ENCODE results near the gene MIA2. TPM values are rescaled to one million over a fixed set of nuclear protein-coding genes. Genes with fewer than 3 reads are reported as not detected.
"Not testable (repeated sequence)": the region's sequence is repeated elsewhere in the genome, so short reads cannot be mapped to it uniquely, and the experiment has no call there.

The MIA2 gene
- polyA plus RNA-seq, 1 donor: 231 TPM

DNA sequence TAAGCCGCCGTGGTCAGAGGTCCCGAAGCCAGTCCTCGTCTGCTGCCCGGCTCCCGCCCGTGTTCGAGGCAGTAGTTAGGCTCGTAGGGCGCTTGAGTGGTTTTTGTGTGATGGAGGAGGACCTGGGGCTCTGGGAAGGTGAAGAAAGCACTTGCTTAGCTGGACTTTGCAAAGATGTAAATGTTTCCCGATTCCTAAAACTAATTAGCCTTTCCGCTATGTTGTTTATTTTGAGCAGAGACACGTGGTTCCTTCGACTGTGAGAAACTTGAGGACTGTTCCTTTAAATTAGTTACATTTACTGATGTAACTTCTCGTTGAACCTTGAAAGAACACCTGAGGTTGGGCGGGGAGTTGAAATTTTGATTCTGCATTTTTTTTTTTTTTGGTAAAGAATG, 33.9 kb downstream of the MIA2 start:
- no peak for DNase-seq
- H3K4me1 ChIP-seq (ENCODE audit: control insufficient read depth, insufficient read depth, low read length): peaks cover 12% of the 10 kb centered on the region
- no peaks in the 10 kb centered on the region for H3K27me3 ChIP-seq (ENCODE audit: control insufficient read depth, insufficient read depth, low read length)
- 7% methylated on average over 4 of the region's 16 CpGs for WGBS (ENCODE audit: insufficient coverage, low lambda C conversion rate)
- H3K9me3 ChIP-seq (ENCODE audit: control insufficient read depth, low read depth, low read length): no peaks in the 10 kb centered on the region
- H3K4me3 ChIP-seq (ENCODE audit: low read length): peak overlapping the region; percentile 76
- H3K36me3 ChIP-seq (ENCODE audit: control insufficient read depth, insufficient read depth, low read length): no peaks in the 10 kb centered on the region
- H3K27ac ChIP-seq (ENCODE audit: low read length): peak overlapping the region; percentile 96

DNA sequence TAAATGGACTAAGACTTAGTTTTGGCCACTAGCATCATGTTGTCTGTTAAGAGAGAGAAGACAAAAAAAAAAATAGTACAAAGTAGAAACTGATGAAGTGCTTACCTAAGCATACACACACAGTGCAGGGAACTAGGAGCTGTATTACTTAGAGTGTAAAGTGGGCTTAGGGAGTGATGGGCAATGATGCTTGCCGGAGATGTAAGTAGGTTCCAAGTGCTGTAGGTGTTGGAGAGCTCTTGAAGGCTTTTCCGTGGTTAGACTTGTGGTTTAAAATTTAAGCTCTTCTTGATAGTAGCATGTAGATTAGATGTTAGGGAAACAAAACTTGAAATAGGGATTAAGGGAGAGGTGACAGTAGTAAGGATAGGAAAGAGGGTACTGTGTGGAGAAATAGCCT, 34.7 kb downstream of the MIA2 start:
- Histone ChIP-seq H3K9me3 (ENCODE audit: control insufficient read depth, low read depth, low read length) (no peaks in the 10 kb centered on the region), H3K27me3 (ENCODE audit: control insufficient read depth, insufficient read depth, low read length) (no peaks in the 10 kb centered on the region), H3K27ac (ENCODE audit: low read length) (peak overlapping the region; percentile 8), H3K4me1 (ENCODE audit: control insufficient read depth, insufficient read depth, low read length) (peaks cover 12% of the 10 kb centered on the region), H3K4me3 (ENCODE audit: low read length) (peak overlapping the region; percentile 76), H3K36me3 (ENCODE audit: control insufficient read depth, insufficient read depth, low read length) (peaks cover 3% of the 10 kb centered on the region)
- DNase-seq: peak in 1 of 2 donors; percentile 12
- no CpG with 5 or more reads among the region's 2 CpGs for WGBS (ENCODE audit: insufficient coverage, low lambda C conversion rate)

DNA sequence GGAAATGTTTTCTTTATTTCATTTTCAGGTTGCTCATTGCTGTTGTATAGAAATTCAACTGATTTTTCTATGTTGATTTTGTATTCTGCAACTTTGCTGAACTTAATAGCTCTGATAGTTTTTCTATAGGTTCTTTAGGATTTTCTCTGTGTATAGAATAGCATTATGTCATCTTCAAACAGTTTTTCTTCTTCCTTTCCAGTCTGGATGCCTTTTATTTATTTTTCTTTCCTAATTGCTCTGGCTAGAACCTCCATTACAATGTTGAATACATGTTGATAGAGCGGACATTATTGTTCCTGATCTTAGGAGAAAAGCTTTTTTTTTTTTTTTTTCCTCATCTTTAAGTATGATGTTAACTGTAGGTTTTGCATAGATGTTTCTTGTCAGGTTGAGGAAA, 39.2 kb downstream of the MIA2 start:
- Histone ChIP-seq H3K9me3 (ENCODE audit: control insufficient read depth, low read depth, low read length) (no peaks in the 10 kb centered on the region), H3K27ac (ENCODE audit: low read length) (no peak overlapping the region), H3K4me3 (ENCODE audit: low read length) (no peak overlapping the region), H3K36me3 (ENCODE audit: control insufficient read depth, insufficient read depth, low read length) (peaks cover 8% of the 10 kb centered on the region), H3K27me3 (ENCODE audit: control insufficient read depth, insufficient read depth, low read length) (no peaks in the 10 kb centered on the region), H3K4me1 (ENCODE audit: control insufficient read depth, insufficient read depth, low read length) (peaks cover 4% of the 10 kb centered on the region)
- WGBS (ENCODE audit: insufficient coverage, low lambda C conversion rate): 100% methylated on average over 1 of the region's 1 CpG
- no peak for DNase-seq

DNA sequence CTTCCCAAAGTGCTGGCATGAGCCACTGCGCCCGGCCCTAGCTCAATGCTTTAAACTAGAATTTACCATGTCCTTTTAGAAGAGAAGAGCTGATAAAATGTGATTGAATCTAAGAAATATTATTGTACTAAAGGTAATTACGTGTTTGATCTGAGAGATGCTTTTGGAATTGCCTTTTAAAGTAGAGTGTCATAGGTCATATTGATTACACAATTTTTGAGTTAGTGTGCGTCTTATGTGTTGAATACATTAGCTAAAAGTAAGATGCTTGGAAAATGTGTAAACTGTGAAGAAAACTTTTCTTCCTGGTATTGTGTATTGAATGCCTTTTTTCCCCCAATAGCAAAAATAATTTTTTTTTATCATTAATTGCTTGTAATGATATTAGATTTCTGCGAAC, 41.7 kb downstream of the MIA2 start:
- no peak for DNase-seq
- Histone ChIP-seq H3K27ac (ENCODE audit: low read length) (no peak overlapping the region), H3K4me3 (ENCODE audit: low read length) (no peak overlapping the region), H3K4me1 (ENCODE audit: control insufficient read depth, insufficient read depth, low read length) (no peaks in the 10 kb centered on the region), H3K27me3 (ENCODE audit: control insufficient read depth, insufficient read depth, low read length) (no peaks in the 10 kb centered on the region), H3K9me3 (ENCODE audit: control insufficient read depth, low read depth, low read length) (no peaks in the 10 kb centered on the region), H3K36me3 (ENCODE audit: control insufficient read depth, insufficient read depth, low read length) (peaks cover 19% of the 10 kb centered on the region)
- no CpG with 5 or more reads among the region's 5 CpGs for WGBS (ENCODE audit: insufficient coverage, low lambda C conversion rate)

DNA sequence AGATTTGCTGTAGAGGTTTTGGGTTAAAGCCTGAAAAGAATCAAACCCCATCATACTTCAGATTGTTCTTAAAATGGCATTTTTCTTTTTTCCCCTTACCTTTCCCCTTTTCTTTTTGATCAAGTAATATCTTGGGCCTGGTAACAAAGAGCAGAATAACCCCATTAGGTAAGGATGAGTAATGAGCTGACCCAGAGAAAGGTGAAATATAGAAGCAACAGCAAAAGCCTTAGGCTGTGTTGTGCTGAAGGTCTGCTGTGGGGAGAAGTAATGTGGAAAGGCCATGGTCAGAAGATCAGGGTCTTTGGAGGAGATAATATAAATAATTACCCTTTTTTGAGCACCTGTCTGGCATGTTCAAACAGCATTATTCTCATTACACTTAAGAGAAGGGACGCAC, 42.3 kb downstream of the MIA2 start:
- H3K36me3 ChIP-seq (ENCODE audit: control insufficient read depth, insufficient read depth, low read length): peaks cover 23% of the 10 kb centered on the region
- H3K4me1 ChIP-seq (ENCODE audit: control insufficient read depth, insufficient read depth, low read length): no peaks in the 10 kb centered on the region
- no peaks in the 10 kb centered on the region for H3K9me3 ChIP-seq (ENCODE audit: control insufficient read depth, low read depth, low read length)
- no CpG with 5 or more reads among the region's 1 CpG for WGBS (ENCODE audit: insufficient coverage, low lambda C conversion rate)
- no peak overlapping the region for H3K27ac ChIP-seq (ENCODE audit: low read length)
- no peak overlapping the region for H3K4me3 ChIP-seq (ENCODE audit: low read length)
- no peaks in the 10 kb centered on the region for H3K27me3 ChIP-seq (ENCODE audit: control insufficient read depth, insufficient read depth, low read length)
- no peak for DNase-seq

DNA sequence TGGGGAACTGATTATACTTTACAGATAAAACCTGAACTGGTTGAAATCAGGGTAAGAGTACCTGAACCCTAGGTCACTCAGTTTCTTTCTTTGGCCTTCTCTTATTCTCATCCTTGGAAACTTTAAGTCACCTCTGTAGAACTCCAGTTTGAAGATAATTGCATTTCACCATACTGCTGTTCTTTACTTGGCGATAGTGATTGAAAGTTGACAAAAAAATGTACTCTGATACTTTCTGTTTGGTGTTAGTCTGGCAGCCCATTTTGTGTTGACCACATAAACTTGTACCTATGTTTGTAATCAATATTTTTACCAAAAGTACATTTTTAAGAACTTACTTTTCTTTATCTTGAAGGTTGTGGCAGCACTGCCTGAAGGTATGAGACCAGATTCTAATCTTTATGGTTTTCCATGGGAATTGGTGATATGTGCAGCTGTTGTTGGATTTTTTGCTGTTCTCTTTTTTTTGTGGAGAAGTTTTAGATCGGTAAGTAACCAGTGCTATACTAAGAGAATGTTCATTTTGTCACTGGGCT, 42.9 kb downstream of the MIA2 start:
- no peak overlapping the region for H3K27ac ChIP-seq (ENCODE audit: low read length)
- H3K4me1 ChIP-seq (ENCODE audit: control insufficient read depth, insufficient read depth, low read length): no peaks in the 10 kb centered on the region
- H3K36me3 ChIP-seq (ENCODE audit: control insufficient read depth, insufficient read depth, low read length): peaks cover 27% of the 10 kb centered on the region
- DNase-seq: no peak
- WGBS (ENCODE audit: insufficient coverage, low lambda C conversion rate): no CpG with 5 or more reads among the region's 2 CpGs
- H3K4me3 ChIP-seq (ENCODE audit: low read length): no peak overlapping the region
- H3K27me3 ChIP-seq (ENCODE audit: control insufficient read depth, insufficient read depth, low read length): no peaks in the 10 kb centered on the region
- H3K9me3 ChIP-seq (ENCODE audit: control insufficient read depth, low read depth, low read length): no peaks in the 10 kb centered on the region

DNA sequence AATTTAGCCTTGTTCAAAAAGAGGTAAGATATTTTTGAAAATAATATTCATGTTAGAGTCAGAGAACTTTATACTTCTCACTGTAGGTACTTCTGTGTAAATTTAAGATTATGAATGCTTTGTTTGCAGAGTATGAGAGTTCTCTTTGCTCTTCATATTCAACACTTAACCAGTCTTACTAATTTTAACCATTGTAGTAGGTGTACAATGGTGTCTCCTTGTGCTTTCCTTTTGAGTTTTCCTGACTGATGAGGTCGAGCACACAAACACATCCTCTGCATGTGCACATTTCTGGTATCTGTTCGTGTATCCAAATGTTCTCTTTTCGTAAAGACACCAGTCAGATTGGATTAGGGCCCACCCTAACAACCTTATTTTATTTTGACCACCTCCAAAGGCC, 45.8 kb downstream of the MIA2 start:
- Histone ChIP-seq H3K36me3 (ENCODE audit: control insufficient read depth, insufficient read depth, low read length) (peaks cover 36% of the 10 kb centered on the region), H3K4me3 (ENCODE audit: low read length) (no peak overlapping the region), H3K9me3 (ENCODE audit: control insufficient read depth, low read depth, low read length) (no peaks in the 10 kb centered on the region), H3K27ac (ENCODE audit: low read length) (no peak overlapping the region), H3K4me1 (ENCODE audit: control insufficient read depth, insufficient read depth, low read length) (no peaks in the 10 kb centered on the region), H3K27me3 (ENCODE audit: control insufficient read depth, insufficient read depth, low read length) (no peaks in the 10 kb centered on the region)
- WGBS (ENCODE audit: insufficient coverage, low lambda C conversion rate): no CpG with 5 or more reads among the region's 3 CpGs
- no peak for DNase-seq

DNA sequence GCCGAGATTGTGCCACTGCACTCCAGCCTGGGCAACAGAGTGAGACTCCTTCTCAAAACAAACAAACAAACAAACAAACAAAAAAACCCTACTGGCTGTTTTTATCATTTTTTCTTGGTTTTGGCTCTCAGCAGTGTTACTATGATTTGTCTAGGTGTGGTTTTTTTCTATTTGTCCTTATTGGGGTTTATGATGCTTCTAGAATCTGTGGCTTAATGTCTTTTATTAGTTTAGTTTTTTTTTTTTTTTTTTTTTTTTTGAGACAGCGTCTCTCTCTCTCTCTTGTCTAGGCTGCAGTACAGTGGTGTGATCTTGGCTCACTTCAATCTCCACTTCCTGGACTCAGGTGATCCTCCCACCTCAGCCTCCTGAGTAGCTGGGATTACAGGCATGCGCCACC, 47.0 kb downstream of the MIA2 start:
- not testable (repeated sequence) for H3K4me3 ChIP-seq (ENCODE audit: low read length); H3K4me1 ChIP-seq (ENCODE audit: control insufficient read depth, insufficient read depth, low read length); H3K27me3 ChIP-seq (ENCODE audit: control insufficient read depth, insufficient read depth, low read length); H3K9me3 ChIP-seq (ENCODE audit: control insufficient read depth, low read depth, low read length); H3K27ac ChIP-seq (ENCODE audit: low read length); DNase-seq
- peaks cover 36% of the 10 kb centered on the region for H3K36me3 ChIP-seq (ENCODE audit: control insufficient read depth, insufficient read depth, low read length)
- no CpG with 5 or more reads among the region's 3 CpGs for WGBS (ENCODE audit: insufficient coverage, low lambda C conversion rate)

DNA sequence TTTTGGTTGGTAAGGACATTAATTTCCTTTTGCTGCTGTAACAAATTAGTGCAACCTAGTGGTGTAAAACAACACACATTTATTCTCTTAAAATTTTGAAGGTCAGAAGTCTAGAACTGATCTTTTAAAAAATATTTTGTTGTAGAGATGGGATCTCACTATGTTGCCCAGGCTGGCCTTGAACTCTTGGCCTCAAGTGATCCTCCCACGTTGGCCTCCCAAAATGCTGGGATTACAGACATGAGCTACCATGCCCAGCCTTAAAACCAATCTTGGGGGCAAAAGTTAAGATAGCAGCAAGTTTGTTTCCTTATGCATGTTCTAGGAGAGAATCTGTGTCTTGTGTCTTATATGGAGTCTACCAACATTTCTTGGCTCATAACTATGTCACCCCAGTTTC, 55.8 kb downstream of the MIA2 start:
- WGBS (ENCODE audit: insufficient coverage, low lambda C conversion rate): no CpG with 5 or more reads among the region's 1 CpG
- Histone ChIP-seq H3K27me3 (ENCODE audit: control insufficient read depth, insufficient read depth, low read length) (no peaks in the 10 kb centered on the region), H3K27ac (ENCODE audit: low read length) (no peak overlapping the region), H3K4me1 (ENCODE audit: control insufficient read depth, insufficient read depth, low read length) (peaks cover 5% of the 10 kb centered on the region), H3K9me3 (ENCODE audit: control insufficient read depth, low read depth, low read length) (peaks cover 10% of the 10 kb centered on the region), H3K4me3 (ENCODE audit: low read length) (no peak overlapping the region), H3K36me3 (ENCODE audit: control insufficient read depth, insufficient read depth, low read length) (peaks cover 45% of the 10 kb centered on the region)
- DNase-seq: no peak

DNA sequence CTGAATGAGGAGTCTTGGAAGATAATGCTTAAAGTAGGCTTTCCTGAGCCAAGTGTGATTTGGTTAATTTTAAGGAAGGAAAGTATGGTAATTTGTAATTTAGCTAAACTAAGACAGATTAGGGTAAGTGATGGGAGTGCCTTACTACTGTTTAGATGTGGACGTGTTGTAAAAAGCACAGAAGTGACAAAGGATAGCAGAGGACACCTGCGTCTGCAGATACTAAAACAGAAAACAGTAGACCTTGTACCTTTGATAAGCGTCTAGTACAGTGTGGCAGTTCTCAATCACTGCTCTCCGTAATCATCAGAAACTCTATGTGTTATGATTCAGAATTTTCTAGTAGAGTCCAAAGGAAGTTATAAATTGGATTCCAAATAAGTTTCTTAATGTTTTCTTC, 58.0 kb downstream of the MIA2 start:
- peaks cover 57% of the 10 kb centered on the region for H3K36me3 ChIP-seq (ENCODE audit: control insufficient read depth, insufficient read depth, low read length)
- 11% methylated on average over 3 of the region's 4 CpGs for WGBS (ENCODE audit: insufficient coverage, low lambda C conversion rate)
- no peaks in the 10 kb centered on the region for H3K27me3 ChIP-seq (ENCODE audit: control insufficient read depth, insufficient read depth, low read length)
- H3K27ac ChIP-seq (ENCODE audit: low read length): peak overlapping the region; percentile 62
- DNase-seq: peak; percentile 44 to 81
- H3K4me1 ChIP-seq (ENCODE audit: control insufficient read depth, insufficient read depth, low read length): peaks cover 5% of the 10 kb centered on the region
- peaks cover 1% of the 10 kb centered on the region for H3K9me3 ChIP-seq (ENCODE audit: control insufficient read depth, low read depth, low read length)
- H3K4me3 ChIP-seq (ENCODE audit: low read length): no peak overlapping the region

DNA sequence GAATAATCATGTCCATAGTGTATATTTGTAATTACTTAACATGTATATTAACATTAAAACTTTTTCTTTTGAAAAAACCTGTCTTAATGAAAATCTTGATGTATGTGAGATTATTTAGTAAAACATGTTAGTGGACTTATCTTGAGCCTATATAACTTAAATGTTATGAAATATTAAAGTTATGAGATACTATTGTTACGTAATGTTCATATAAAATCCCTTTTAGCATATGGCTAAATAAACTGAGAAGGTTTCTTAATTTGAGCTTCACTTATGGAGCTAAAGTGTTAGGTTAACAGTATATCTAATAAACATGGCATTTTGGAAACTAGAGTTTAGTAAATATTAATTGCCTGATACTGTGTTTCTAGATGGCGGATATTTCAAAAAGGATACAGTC, 59.9 kb downstream of the MIA2 start:
- Histone ChIP-seq H3K27ac (ENCODE audit: low read length) (no peak overlapping the region), H3K27me3 (ENCODE audit: control insufficient read depth, insufficient read depth, low read length) (no peaks in the 10 kb centered on the region), H3K36me3 (ENCODE audit: control insufficient read depth, insufficient read depth, low read length) (peaks cover 57% of the 10 kb centered on the region), H3K4me1 (ENCODE audit: control insufficient read depth, insufficient read depth, low read length) (peaks cover 5% of the 10 kb centered on the region), H3K4me3 (ENCODE audit: low read length) (no peak overlapping the region), H3K9me3 (ENCODE audit: control insufficient read depth, low read depth, low read length) (no peaks in the 10 kb centered on the region)
- DNase-seq: no peak
- WGBS (ENCODE audit: insufficient coverage, low lambda C conversion rate): 60% methylated on average over 1 of the region's 2 CpGs
